ENCODE results near the gene ASAH2B. TPM values are rescaled to one million over a fixed set of nuclear protein-coding genes. Genes with fewer than 3 reads are reported as not detected.
"Not testable (repeated sequence)": the region's sequence is repeated elsewhere in the genome, so short reads cannot be mapped to it uniquely, and the experiment has no call there.

The ASAH2B gene
- total RNA-seq, 4 donors from 2014 or later = 0.42 to 1.6 (median 1.0) TPM

DNA sequence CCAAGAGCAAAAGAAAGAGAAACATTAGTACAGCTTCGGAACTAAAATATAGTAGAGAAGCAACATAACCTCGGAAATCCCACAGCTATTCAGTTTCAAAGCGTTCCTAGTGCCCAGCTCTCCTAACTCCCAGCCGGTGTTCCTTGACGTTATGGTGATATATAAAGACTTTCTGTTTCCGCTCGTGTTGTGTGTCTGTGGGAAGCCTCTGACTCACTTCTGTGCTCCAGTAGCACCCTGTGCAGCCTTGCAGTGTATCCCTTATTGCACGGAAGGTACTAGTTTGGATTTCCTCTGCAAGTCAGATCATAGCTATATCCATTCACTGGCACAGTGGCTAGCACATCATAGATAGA lies 535 bp downstream of the ASAH2B start:
- Histone ChIP-seq H3K27ac (peak overlapping the region in 3 of 4 donors; percentile 70 to 81 (median 76)), H3K4me3 (peak overlapping the region; percentile 44 to 86 (median 68)), H3K4me1 (peaks cover 0 to 8% (median 2%) of the 10 kb centered on the region in 4 donors), H3K36me3 (no peaks in the 10 kb centered on the region), H3K27me3 (no peaks in the 10 kb centered on the region), H3K9me3 (no peaks in the 10 kb centered on the region)
- 0% methylated on average over 8 of the region's 8 CpGs for WGBS, 2 donors
- DNase-seq (ENCODE audit: low spot score in 2 of 2) = no peak
- no peak for TF ChIP-seq POLR2A (IDR thresholded peaks at IDR 0.05)
- no peak for TF ChIP-seq EP300 (IDR thresholded peaks at IDR 0.05)
- no peak for TF ChIP-seq CTCF (IDR thresholded peaks at IDR 0.05)

DNA sequence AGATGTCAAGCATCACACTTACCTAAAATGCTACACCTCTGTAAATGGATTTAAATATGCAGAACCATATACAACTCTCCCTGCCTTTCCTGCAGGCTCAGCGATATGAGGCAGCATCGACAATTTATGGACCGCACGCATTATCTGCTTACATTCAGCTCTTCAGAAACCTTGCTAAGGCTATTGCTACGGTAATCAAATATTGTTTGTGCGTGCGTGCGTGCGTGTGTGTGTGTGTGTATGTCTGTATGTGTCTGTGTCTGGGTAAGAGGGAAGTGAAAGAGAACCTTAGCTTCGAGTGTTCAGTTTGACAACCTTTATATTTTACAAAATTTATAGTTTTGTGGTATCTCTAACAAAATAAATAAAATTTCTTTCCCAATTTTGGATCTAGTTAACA lies 3.1 kb downstream of the ASAH2B start:
- not testable (repeated sequence) for H3K4me3 ChIP-seq; H3K4me1 ChIP-seq; H3K27ac ChIP-seq; H3K9me3 ChIP-seq; H3K36me3 ChIP-seq; H3K27me3 ChIP-seq; DNase-seq (ENCODE audit: low spot score in 2 of 2)
- WGBS, 2 donors = 89 to 93% methylated on average over 10 of the region's 10 CpGs

GRCh38 chr10:50766774-50767513 lies 27.2 kb downstream of the ASAH2B start:
- not testable (repeated sequence) for H3K36me3 ChIP-seq; H3K27me3 ChIP-seq; H3K4me1 ChIP-seq; DNase-seq (ENCODE audit: low spot score in 2 of 2); H3K27ac ChIP-seq; H3K4me3 ChIP-seq; H3K9me3 ChIP-seq
- WGBS, 2 donors = 84 to 91% methylated on average over 4 of the region's 5 CpGs

DNA sequence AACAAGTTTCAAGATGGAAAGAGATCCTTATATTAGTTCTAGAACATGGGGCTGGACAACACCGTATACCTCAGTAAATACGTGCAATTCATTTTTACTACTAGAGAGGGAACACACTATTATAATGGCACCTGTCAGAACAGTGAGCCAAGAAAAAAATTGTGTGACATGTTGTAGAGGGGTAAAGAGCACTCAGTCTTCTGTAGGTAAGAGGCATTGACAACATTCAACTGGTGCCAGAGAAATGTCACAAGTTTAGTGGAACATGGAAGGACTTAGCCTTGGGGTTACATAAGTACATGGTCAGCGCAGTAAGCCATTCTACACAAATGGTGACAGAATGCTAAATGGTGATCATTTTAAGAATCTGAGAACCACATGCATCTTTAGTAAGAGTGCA lies 32.3 kb downstream of the ASAH2B start:
- WGBS, 2 donors = 81 to 100% methylated on average over 2 to 3 of the region's 3 CpGs

DNA sequence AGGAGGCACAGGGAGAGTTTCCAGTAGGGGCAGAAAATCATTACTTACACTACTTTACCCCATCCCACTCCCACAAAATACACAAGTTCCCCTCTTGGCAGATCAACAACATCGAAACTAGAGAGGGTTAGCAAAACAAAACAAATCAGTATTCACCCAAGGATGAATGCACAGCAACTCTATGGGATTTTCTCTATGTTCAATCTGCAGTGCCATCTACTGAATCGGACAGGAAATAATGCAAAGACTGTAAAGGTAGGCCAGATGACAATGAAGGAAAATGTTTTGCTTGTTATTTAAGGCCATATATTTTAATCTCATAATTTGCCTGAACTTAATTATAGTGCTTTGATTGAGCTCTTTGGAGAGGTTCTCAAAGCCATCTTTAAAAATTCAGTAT lies 35.1 kb downstream of the ASAH2B start:
- not testable (repeated sequence) for DNase-seq (ENCODE audit: low spot score in 2 of 2); H3K36me3 ChIP-seq; H3K4me3 ChIP-seq; H3K9me3 ChIP-seq; H3K27ac ChIP-seq; H3K4me1 ChIP-seq; H3K27me3 ChIP-seq
- WGBS, 2 donors = 34 to 48% methylated on average over 2 of the region's 2 CpGs

More for the DNA sequence above, 32.3 kb downstream of the ASAH2B start:
- not testable (repeated sequence) for H3K27ac ChIP-seq; H3K4me1 ChIP-seq; H3K4me3 ChIP-seq; DNase-seq (ENCODE audit: low spot score in 2 of 2); H3K36me3 ChIP-seq; H3K27me3 ChIP-seq; H3K9me3 ChIP-seq

DNA sequence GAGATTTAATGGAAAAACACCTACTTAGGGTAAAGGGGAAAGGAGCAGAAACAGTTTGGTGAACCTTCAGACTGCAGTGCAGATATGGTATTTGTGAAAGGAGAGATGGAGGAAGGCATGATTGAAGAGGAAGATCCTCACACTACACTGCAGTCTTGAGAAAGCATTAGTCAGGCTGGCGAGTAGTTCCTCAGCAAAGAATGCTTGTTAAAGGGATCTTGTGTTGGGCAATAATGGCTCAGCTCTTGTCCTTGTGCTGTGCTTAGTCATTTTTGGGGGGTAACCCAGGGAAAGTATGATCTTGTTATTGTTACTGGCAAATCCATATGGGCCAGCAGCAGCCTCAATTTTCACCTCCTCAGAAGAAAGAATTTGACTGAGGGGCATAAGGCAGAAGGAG lies 40.3 kb downstream of the ASAH2B start:
- H3K27ac ChIP-seq; H3K4me1 ChIP-seq; H3K4me3 ChIP-seq; H3K27me3 ChIP-seq; H3K36me3 ChIP-seq; DNase-seq (ENCODE audit: low spot score in 2 of 2); H3K9me3 ChIP-seq: not testable (repeated sequence)
- 72 to 77% methylated on average over 1 of the region's 1 CpG for WGBS, 2 donors

- not testable (repeated sequence) for H3K27me3 ChIP-seq; H3K9me3 ChIP-seq; H3K27ac ChIP-seq; H3K4me1 ChIP-seq; DNase-seq (ENCODE audit: low spot score in 2 of 2); H3K36me3 ChIP-seq; H3K4me3 ChIP-seq
These were observed 42.3 kb downstream of the ASAH2B start for GRCh38 chr10:50782017-50782416.

DNA sequence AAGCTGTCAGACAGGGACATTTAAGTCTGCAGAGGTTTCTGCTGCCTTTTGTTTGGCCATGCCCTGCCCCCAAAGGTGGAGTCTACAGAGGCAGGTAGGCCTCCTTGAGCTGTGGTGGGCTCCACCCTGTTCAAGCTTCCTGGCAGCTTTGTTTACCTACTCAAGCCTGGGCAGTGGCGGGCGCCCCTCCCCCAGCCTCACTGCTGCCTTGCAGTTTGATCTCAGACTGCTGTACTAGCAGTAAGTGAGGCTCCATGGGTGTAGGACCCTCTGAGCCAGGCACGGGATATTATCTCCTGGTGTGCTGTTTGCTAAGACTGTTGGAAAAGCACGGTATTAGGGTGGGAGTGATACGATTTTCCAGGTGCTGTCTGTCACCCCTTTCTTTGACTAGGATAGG lies 48.2 kb downstream of the ASAH2B start:
- not testable (repeated sequence) for H3K4me3 ChIP-seq; H3K36me3 ChIP-seq; H3K27ac ChIP-seq; H3K4me1 ChIP-seq; H3K9me3 ChIP-seq; H3K27me3 ChIP-seq; DNase-seq (ENCODE audit: low spot score in 2 of 2)
- WGBS, 2 donors = 72 to 75% methylated on average over 5 of the region's 5 CpGs

Data from tibial nerve (tissue), 4 donors.